CD4-positive, alpha-beta T cell treated with Interleukin-12 subunit alpha and Interleukin-12 subunit beta, for 1 hour (primary cell): ENCODE data around the gene MAG.
A peak's percentile ranks its signal among the peaks of the same experiment; 100 is the strongest.

Experiments
- DNase-seq: peaks from one replicate; pipeline ENCODE4 v3.0.0-alpha.2; 2020

The MAG gene

DNA sequence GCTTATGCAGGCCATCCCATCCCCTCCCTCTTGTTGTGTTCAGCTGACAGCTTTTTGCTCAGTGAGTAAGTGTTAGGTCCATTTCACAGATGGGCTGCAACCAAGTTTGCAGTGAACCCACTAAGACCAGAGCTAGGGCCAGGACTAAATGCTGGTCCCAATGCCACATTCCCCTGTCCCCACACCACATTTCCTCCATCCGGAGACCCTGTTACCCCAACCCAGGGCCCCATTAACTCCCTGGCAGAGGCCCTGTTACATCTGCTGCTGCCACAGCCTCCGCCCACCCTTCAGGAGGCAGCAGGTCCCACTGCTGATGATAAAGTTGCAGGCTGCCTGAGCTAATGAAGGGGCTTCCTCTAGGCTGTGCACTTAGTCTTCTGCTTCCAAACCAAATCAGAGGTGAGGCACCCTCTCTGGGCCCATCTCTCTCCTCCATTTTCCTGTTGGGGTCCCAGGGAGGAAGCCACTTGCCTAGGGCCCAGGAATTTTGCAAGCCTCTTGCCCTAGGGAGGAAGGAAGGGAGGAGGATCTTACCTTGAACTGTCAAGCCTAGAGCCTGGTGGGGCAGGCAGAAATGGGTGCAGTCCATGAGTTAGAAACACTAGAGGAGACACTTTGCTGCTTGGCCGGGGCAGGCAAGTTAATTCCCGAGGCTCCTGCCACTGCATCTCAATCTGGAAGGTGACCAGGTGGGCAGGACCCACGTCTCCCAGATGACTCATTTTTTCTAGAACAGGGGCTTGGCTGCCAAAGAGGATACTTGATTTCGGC is 26.6 kb upstream of the MAG start:
- DNase-seq = no peak

DNA sequence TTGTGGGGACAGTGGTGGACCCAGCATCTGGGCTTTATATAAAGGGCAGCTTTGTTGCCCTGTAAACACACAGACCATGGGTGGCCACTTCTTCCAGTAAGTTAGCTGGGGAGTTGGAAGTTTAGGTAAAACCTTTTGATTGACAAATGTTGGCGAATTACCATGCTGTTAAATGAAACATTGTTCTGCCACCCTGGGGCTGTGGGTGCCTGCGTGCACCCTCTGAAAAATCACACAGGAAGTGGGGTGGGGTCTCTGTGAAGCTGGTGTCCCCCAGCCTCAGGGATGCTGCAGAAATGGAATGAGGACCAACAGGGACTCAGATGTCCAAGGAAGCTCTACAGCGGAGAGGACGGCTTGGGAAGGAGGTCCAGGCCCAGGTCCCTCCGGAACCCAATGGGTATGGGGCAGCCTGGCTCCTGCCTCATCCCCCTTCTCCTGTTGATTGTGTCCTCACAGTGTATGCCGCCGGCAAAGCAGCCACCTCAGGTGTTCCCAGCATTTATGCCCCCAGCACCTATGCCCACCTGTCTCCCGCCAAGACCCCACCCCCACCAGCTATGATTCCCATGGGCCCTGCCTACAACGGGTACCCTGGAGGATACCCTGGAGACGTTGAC is 26.0 kb upstream of the MAG start:
- DNase-seq = no peak

DNA sequence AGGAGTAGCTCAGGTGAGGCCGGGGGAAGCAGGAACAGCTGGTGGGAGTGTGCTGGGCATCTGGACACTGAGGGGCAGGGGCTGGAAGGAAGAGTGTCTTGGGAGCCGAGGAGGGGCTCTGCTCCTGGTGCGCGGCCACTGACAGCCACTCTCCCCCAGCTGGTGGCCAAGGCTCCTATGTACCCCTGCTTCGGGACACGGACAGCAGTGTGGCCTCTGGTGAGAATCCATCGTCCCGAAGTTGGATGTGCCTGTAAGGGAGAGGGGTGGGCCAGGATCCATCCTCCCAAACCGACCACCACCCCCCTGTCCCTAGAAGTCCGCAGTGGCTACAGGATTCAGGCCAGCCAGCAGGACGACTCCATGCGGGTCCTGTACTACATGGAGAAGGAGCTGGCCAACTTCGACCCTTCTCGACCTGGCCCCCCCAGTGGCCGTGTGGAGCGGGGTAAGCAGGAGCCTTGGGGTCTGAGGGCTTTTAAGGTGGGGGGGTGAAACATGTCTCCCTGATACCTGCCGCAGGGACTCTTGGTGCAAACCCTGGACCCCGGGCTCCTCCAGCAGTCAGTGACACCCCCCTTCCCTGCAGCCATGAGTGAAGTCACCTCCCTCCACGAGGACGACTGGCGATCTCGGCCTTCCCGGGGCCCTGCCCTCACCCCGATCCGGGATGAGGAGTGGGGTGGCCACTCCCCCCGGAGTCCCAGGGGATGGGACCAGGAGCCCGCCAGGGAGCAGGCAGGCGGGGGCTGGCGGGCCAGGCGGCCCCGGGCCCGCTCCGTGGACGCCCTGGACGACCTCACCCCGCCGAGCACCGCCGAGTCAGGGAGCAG is 25.2 kb upstream of the MAG start:
- no peak for DNase-seq

DNA sequence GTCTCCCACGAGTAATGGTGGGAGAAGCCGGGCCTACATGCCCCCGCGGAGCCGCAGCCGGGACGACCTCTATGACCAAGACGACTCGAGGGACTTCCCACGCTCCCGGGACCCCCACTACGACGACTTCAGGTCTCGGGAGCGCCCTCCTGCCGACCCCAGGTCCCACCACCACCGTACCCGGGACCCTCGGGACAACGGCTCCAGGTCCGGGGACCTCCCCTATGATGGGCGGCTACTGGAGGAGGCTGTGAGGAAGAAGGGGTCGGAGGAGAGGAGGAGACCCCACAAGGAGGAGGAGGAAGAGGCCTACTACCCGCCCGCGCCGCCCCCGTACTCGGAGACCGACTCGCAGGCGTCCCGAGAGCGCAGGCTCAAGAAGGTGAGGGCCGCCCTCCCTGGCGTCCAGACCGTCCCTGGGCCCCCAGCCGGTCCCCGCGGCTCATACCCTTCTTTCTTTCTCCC is 24.6 kb upstream of the MAG start:
- peak; percentile 23 for DNase-seq

DNA sequence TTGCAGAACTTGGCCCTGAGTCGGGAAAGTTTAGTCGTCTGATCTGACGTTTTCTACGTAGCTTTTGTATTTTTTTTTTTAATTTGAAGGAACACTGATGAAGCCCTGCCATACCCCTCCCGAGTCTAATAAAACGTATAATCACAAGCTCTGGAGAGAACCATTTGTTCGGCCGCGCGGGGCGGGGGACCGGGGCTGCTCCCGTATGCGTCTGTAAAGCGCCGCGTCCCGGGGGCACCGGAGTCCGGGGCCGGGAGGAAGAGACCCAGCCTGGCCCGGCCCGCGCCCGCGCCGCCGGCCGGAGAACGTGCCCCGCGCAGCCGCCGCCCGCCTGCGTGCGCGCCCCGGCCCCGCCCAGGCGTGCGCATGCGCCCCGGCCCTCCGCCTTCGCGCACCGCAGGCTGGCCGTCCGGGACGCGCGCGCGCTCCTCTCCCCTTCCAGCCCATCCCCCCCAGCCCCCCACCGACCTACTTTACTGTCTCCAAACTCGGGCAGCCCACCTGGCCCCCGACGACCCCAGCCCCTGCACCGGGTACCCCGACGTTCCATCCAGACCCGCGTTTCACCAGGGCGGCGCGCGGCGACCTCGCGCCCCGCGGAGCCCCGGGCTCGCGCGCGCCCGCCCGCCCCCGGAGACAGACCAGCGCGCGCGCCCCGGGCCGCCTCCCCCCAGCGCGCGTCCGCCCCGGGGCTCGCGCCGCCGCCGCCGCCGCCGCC is 24.0 kb upstream of the MAG start:
- DNase-seq = peak; percentile 82

DNA sequence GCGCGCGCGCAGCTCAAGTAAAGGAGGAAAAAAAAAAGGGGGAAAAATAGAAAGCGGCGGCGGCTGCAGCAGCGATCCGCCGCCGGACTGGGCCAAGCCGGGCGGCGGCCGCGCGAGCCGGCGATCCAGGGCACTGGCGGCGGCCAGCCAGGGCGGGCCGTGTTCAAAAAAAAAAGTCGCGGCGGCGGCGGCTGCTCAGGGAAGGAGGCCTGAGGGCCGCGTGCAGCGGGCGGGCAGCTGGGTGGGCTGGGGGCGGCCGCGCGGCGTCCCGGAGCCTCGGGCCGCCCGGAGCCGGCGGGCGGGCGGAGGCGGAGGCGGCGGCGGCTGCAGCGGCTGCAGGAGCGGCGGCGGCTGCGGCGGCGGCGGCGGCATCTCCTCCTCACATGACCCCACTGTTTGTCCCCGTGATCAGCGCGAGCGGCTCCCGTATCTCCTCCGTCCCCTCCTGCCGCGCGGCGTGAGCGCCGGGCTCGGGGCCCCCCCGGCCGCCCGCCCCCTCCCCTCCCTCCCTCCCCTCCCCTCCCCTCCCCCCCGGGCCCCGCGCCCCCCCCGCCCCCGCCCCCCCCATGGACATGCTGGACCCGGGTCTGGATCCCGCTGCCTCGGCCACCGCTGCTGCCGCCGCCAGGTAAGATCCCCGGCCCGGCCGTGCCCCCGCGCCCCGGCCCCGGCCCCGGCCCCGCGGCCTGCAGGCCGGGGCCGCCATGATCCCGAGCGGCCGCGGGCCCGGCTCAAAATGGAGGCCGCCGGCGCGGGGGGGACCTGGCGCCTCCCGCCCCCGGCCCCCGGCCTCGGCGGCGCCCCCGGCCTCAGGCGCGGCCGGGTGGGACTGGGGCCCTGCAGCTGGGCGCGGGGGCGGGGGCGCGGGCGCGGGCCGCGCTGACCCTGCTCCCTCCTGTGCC is 23.2 kb upstream of the MAG start, which contains the start of gene USF2:
Gene USF2 (plus strand): TSS at position 427 of the 902 bp plus-strand sequence. CDS start 140 bp downstream, at position 567.
- peak; percentile 72 for DNase-seq

DNA sequence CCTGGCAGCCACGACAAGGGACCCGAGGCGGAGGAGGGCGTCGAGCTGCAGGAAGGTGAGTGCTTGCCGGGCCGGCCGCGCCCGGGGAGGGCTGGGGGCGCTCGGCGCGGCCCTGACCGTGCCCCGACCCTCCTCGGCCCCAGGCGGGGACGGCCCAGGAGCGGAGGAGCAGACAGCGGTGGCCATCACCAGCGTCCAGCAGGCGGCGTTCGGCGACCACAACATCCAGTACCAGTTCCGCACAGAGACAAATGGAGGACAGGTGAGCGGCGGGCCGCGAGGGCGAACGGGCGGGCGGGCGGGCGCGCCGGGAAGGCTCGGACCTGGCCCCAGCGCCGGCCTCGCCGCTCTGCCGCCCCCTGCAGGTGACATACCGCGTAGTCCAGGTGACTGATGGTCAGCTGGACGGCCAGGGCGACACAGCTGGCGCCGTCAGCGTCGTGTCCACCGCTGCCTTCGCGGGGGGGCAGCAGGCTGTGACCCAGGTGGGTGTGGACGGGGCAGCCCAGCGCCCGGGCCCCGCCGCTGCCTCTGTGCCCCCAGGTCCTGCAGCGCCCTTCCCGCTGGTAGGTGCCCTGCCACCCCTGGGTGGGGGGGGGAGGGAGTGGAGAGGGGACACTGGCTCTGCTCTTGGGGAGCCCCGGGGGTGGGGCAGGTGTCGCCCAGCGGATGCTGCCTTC is 22.4 kb upstream of the MAG start:
- DNase-seq = peak; percentile 84

DNA sequence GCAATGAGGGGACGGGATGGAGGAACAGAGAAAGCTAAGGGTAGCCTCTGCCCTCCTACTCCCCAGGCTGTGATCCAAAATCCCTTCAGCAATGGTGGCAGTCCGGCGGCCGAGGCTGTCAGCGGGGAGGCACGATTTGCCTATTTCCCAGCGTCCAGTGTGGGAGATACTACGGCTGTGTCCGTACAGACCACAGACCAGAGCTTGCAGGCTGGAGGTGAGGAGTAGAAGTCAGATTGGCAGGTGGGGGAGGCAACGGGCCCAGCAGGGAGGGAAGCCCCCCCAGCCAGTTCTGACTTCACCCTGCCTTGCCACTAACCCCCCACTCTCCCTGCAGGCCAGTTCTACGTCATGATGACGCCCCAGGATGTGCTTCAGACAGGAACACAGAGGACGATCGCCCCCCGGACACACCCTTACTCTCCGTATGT is 21.6 kb upstream of the MAG start:
- DNase-seq = no peak

DNA sequence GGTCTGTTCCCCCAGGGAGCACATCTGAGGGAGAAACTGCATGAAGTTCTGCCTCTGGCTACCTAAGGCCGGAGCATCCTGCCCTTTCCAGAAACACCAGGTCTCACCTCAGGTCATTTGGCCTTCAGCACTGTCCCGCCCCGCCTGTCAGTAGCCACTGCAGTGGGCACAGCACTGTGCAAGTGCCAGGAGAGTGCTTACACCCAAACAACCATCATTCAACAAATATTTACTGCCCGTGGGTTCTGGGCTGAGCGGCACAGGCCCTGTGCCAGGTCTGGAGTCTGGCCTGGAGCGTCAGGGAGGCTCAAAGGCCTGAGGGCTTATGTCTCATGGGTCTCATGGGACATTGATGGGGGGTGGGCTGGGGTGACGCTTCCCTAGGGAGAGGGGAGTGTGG is 20.4 kb upstream of the MAG start:
- DNase-seq = no peak

DNA sequence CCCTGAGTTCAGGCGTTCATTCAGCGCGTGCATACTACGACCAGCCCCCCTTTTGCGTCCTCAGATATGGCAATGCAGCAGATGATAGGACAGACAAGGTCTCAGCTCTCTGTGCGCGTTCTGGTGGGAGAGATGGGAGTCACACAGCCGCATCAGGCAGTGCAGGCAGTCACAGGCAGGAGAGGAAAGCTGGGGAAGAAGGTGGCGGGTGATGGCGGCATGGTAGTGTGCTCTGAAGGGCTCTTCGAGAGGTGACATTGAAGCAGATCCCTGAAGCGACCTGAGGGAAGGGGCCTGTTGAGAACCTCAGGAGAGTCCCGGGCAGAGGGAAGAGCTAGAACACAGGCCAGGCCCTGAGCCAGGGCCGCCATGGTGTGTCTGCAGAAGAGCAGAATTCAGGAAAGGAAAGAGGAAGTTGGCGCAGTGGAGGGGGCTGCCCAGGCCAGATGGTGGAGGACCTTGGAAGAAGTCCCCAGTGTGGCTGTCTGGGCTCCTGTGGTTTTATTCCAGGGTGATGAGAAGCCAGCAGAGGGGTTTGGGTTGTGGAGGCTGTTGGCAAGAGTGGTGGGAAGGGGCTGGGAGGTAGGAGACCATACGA is 19.7 kb upstream of the MAG start:
- DNase-seq = no peak

DNA sequence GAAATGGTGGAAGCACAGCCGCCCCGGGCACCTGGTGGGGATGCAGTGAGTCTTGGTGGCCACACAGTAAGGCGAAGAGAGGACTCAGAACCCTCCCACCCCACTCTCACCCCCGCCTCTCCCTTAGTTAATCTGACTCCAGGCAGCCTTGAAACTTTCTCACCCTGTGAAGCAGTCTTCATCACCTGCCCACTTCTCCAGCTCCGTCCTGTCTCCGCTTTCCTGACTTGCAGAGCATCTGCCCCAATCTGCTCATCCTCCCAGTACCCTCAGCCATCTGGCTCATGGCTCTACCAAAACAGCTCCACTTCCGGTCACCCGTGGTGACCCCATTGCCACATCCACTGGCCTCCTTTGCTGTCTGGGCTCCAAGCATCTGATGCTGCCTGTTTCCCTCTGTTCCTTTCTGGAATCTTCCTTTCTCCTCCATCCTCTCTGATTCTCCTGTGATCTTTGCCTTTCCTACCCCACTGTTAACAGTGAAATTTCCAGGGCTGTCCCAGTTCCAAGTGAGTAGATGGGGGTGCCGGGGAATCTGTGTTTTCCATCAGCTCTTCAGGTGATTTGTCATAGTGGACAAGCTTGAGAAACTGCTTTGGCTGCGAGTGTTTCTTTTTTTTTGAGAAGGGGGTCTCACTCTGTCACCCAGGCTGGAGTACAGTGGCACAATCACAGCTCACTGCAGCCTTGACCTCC is 18.9 kb upstream of the MAG start:
- no peak for DNase-seq

DNA sequence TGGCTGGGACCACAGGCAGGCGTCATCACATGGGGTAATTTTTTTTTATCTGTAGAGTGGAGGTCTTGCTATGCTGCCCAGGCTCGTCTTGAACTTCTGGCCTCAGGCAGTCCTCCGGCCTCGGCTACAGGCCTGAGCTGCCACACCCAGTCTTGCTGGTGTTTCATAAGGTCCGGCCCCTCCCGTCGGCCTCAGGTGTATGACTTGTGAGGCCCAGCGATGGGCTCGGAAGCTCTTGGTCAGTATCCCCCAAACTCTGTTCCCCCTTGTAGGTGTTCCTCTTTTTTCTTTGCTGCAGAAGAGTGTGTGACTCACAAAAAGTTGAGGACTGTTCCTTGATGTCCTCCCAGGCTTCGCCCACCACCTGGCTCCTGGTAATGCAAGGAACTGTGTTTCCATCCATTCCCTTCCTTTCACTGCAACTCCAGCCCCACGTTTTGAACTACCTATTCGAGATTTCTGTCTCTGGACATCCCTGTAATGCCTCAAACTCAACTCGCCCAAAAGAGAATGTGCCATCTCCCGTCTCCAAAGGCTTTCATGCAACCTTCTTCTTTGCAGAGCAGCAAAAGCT is 18.2 kb upstream of the MAG start:
- DNase-seq = no peak

DNA sequence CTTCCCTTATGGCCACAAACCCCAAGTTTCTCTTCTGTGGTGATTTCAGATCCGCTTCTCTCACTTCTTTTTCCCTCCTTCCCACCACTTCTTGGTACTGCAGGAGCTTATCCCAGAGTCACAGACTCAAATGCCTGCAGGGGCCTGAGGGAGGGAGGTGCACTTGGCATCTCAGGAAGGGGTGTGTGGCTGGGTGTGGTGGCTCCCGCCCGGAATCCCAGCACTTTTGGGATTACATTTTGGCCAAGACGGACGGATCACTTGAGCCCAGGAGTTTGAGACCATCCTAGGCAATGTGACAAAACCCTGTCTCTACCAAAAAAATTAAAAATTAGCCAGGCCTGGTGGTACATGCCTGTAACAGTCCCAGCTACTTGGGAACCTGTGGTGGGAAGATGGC is 17.6 kb upstream of the MAG start:
- no peak for DNase-seq

DNA sequence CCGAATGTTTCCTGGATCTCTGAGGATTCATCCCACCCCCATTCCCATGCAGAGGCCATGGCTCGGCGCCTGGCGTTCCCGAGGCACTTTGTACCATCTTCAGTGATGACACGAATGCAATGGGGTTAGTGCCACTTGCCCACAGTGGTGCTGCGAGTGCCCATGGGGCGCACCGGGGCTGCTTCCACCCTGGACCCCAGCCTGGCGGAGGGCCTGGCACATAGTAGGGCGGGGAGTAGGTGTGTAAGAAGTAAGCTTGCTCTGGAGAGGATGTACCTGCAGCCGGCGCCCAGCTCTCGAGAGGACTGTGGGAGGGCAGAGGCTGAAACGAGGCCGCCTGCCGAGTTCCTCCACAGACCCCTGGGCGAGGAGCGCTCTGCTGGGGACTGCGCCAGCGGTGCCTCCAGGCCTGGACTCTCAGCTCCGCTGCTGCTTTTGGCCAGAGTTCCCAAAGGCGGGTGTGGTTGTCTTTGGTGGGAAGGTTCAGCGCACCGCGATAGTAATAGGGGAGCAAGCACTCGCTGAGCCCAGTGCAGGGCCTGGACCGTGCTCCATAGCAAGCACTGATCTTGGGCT is 15.2 kb upstream of the MAG start:
- DNase-seq = no peak

DNA sequence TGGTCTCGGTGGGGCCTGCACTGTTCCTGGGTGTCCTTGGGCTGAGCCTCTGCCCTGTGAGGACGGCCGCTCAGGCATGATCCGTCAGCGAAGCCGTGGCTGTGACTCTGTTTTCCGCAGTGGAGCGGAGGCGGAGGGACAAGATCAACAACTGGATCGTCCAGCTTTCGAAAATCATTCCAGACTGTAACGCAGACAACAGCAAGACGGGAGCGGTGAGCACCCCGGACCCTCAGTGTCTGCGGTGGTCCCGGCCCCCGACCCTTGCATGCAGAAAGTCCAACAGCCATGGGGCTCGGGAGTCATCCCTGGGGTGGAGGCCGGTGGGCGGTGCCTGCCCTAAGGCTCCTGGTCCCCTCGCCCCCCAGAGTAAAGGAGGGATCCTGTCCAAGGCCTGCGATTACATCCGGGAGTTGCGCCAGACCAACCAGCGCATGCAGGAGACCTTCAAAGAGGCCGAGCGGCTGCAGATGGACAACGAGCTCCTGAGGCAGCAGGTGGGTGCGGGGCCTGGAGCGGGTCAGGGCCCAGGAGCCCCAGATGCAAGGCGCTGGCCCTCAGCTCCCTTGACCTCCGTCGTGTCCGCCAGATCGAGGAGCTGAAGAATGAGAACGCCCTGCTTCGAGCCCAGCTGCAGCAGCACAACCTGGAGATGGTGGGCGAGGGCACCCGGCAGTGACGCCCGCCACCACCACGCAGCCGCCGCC is 13.2 kb upstream of the MAG start:
- DNase-seq = no peak

DNA sequence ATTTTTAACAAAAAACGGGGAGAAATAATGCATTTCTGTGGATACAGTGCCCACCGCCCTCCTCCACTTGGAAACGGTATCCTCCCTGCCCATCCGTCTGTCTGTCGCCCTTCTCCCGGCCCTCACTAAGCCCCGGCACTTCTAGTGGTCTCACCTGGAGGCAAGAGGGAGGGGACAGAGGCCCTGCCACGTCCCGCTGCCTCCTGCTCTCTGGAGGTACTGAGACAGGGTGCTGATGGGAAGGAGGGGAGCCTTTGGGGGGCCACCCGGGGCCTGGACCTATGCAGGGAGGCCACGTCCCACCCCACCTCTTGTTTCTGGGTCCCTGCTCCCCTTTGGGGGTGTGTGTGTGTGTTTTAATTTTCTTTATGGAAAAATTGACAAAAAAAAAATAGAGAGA is 12.6 kb upstream of the MAG start:
- no peak for DNase-seq

DNA sequence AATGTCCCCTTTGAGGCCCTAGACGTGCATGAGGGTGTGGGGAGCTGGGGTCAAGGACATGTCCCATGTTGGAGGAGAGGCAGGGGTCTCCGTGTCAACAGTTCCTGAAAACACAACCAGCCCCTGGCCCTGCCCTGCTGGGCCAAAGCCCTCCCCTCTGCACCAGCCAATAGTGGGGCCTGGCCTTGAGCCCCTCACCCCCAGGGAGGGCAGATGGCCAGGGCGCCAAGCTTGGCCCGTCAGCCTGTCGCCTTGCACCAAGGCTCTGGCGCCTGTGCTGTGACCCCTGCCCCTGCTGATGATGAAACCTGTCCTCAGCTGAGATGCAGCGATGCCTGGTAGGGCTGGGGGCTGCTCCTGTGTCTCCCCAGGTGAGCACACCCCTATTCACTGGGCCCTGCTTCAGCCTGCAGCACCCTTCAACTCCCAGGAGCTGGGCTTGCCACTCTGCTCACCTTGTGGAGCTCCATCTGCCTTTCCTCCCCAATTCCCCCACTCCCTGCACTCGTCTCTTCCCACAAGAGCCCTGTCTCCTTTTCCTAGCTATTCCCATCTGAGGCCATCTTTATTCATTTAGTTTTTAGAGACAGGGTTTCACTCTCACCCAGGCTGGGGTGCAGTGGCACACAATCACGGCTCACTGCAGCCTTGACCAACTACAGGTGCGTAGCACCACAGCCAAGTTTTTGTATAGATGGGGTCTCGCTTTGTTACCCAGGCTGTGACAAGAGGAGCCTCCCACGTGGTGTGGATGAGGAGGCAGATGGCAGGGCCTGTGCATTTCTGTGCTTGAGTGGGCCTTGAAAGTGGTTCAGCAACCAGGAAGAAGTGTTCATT is 11.8 kb upstream of the MAG start:
- DNase-seq = no peak

DNA sequence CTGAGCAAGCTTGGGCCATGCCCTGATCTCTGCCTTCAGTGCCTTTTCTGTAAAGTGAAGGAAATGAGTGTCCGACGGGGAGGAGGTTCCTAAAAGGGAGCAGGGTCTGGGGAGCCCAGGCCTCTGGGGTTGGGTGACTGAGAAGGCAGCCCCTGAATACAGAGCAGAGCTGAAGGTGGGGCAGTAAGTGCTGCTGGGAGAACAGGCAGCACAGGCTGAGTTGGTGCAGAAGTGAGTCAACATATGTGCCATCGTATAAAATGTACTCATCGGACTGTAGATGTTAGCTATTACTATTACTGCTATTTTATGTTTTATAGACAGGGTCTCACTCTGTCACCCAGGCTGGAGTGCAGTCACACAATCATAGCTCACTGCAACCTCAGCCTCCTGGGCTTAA is 10.7 kb upstream of the MAG start:
- no peak for DNase-seq
